SH-SY5Y (cell line): ENCODE data around the gene ALKBH7.

Experiments used
- GATA2 ChIP-seq: IDR thresholded peaks from 2 replicates; pipeline ENCODE4 v1.6.1; 2011; ENCODE audit warnings: mild to moderate bottlenecking, low read depth, low read length
- GATA3 ChIP-seq: IDR thresholded peaks from 2 replicates; pipeline ENCODE4 v1.6.1; 2011; ENCODE audit warnings: low read depth, mild to moderate bottlenecking, low read length, moderate library complexity

ALKBH7 gene

GRCh38 chr19:6412447-6413091 lies 40.0 kb downstream of the ALKBH7 start:
- no peak for TF ChIP-seq GATA2
- TF ChIP-seq GATA3: no peak

DNA sequence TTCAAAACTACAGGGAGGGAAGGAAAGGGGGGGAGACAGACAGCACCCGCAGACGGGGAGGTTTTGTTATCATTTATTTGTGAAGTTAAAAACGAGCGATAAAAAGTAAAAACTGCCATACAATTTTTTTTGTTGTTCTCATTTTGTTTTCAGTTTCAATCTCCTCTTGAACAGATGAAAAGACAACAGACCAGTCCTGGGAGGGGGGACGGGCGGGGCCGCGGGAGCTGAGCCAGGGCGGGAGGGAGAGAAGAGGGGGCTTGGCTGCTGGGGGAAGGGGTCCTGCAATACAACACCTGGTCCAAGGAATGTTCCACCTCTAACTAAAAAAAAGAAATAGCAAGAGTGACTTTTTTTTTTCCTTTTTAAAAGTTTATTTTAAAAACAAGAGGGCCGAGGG lies 40.7 kb downstream of the ALKBH7 start:
- TF ChIP-seq GATA2 (no peak), GATA3 (no peak)

DNA sequence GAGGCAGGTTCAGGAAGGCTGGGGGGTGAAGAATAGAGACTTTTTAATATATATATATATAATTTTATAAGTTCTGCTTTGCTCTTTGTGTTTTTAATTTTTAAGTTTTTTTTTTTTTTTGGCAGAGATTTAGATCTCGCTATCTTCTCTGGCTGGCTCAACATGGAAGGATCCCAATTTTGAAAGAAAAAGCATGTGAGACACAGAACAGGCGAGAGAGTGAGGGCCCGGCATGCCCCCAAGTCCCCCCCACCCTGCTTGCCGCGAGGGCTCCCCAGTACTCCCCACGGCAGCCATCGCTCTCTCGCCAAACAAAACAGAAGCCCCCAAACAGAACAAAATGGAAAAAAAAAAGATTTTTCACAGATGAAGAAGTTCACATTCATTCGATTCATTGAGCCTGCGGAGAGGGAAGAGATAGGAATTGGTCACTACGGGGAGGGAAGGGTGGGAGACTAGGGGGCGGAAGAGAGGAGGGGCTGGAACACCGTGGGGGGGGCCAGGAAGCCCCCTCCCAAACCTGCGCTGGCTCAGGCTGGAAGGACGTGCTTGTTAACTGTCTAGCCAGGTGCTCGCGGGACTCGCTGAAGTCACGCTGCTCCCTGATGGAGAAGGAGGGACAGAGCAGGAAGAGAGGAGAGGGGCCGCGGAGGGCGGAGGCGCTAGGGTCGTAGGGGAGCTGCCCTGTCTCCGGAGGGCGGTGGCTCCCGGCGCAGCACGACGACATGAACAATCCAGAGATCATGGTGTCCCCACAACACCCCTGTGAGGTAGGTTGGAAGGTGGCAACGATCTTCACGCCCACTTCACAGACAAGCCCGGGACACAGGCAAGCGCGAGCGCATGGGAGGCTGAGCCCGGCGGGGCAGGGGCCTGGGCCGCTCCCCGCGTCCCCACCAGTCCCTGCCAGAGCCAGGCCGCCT lies 41.4 kb downstream of the ALKBH7 start:
- no peak for TF ChIP-seq GATA2
- TF ChIP-seq GATA3: no peak

GRCh38 chr19:6414793-6415590 lies 42.4 kb downstream of the ALKBH7 start:
- no peak for TF ChIP-seq GATA3
- no peak for TF ChIP-seq GATA2

GRCh38 chr19:6415591-6416190 lies 43.1 kb downstream of the ALKBH7 start:
- no peak for TF ChIP-seq GATA2
- no peak for TF ChIP-seq GATA3

DNA sequence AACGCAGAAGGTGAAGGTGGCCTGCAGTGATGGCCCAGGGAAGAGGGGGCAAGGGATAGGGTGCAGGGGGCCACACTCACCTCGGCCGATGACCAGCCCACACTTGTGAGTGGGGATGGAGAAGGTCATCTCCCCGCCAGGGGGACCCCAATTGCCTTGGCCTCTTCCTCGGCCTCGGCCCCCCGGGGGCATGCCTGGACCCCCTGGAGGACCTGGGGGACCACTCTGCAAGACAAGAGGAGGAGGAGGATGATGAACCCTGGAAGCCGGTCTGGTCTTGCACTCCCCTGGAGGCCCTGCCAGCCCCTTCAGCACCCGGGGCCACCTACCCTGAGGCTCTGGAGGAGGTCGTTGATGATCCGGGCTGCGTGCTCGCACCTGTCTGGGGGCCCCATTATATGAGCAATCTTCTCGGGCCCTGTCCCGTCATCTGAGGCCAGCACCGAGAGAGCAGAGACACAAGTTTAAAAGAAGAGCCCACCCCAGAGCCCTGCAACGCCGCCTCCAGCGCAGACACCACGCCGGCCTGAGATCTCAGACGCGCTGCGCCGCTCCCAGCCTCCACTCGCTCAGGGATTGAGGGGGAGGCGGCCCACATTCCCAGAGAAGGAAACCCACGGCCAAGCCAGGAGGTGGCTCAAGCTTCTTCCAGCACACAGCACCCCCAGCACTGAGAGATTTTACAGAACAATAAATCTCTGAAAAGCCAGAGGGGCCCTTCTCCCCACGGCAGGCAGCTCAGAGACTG lies 44.2 kb downstream of the ALKBH7 start:
- TF ChIP-seq GATA3: no peak
- TF ChIP-seq GATA2: no peak

GRCh38 chr19:6417713-6418561 lies 45.3 kb downstream of the ALKBH7 start:
- no peak for TF ChIP-seq GATA2
- TF ChIP-seq GATA3: no peak

DNA sequence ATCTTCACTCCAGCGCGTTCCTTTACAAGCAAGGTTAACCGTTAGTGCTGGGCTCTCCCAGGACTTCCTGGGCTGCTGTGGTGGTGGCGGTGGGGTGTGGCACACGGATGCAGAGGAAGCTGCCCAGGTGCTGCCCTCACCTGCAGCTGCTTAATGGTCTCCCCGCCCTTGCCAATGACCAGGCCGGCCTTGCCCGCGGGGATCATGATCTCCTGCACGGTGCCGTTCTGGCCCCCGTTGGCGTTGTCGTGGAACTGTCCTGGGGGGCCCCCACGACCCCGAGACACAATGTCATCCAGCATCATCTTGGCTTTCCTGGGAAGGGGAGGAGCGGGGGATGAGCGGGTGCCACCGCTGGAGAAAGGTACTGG lies 46.0 kb downstream of the ALKBH7 start:
- TF ChIP-seq GATA2 (no peak), GATA3 (no peak)

DNA sequence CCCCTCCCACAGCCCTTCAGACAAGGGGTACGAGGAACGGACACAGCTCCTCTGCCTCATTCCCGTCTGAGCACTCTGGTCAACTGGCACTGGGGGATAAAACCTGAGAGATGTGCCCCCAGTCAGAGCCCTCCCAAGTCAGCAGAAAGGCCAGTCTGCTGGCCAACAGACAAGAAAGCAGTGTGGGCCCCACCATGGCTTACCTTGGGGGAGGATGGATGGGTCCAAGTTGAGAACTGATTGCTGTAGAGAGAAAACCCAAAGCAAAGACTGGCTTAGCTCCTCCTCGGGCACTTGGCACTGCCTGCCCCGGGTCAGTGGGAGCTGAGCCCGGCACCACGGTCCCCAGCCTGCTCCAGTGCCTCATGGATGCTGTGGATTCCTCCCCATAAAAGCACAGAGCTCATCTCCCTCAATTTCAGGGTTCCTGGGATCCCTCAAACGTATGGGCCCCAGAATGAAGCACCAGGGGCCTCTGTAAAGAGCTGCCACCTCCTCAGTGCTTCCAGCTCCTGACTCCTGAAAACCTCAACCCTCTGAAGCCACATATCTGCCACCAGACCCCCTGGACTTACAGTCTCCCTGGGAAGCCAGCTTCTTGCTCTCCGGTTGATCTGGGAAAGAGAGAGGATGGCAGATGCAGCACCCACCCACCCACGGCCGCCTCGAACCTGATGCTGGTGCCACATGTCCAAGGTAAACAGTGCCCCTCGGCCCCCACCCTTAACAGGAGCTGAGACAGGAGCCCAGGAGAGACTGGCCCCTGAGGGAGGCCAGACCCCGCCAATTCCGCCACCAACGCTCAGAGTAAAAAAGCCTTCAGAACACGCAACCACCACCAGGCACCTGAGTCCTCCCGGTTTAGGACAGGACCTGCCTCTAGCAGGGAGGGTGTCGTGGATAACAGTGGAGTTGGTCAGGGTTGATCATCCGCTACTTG lies 48.8 kb downstream of the ALKBH7 start:
- no peak for TF ChIP-seq GATA3
- TF ChIP-seq GATA2: no peak

DNA sequence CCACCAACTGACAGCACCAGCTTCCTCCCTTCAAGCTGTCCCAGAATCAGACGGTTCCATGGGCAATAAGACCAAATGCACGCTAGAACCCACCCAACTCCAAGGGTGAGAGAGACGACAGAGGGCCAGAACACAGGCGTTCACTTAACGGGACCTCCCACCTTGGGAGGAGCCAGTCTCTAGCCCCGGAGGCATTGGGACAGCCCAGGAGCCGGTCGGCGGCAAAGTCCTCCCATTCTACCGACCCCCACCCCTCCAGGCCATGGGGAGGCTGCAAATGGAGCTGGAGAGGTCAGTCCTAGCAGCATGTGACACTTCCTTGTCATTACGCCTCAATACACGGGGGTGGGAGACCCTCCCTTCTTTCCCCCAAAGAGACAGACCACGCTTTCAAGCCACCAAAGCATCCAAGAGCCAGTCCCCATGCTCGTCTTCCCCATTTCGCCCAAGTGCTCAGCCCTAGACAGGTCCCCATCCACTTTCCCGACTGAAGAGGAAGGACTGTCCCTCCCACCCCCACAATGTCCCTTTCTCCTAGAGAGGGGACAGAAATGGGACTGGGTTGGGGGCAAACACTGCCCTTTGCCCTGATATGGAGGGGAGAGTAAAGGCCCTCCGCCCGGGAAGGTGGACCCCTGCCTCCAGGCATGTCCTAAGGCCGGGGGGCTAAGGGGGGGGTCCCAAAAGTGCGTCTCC lies 51.1 kb downstream of the ALKBH7 start:
- TF ChIP-seq GATA3: no peak
- no peak for TF ChIP-seq GATA2

- TF ChIP-seq GATA2: no peak
- TF ChIP-seq GATA3: no peak
Observed at GRCh38 chr19:6424195-6424938, 51.8 kb downstream of the ALKBH7 start, which contains the start of gene KHSRP. KHSRP (minus strand) TSS chr19:6424811; CDS start chr19:6424701, 110 bp downstream.
